ENCODE data around the gene SLC44A3. TPM values are rescaled to one million over a fixed set of nuclear protein-coding genes. Genes with fewer than 3 reads are reported as not detected.

The SLC44A3 gene
- total and polyA plus RNA-seq, 2 of the 4 experiments (the other 2 are of a cell fraction) = 0.31 to 0.54 TPM

DNA sequence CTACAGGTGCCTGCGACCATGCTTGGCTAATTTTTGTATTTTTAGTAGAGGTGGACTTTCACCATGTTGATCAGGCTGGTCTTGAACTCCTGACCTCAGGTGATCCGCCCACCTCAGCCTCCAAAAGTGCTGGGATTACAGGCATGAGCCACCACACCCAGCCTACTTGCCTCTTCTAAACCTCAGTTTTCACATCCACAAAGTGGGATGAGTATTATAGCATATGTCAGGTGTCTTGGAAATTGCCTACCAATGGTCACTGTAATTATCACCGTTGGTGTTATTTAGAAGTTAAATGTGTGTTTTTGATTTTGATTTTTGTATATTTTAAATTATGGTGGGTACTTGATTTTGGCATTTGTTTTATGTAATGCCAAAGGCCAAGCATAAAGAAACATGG is 36.7 kb downstream of the SLC44A3 start:
- in situ Hi-C loops (cut with MboI; ENCODE audit: low sequenced_read_pairs) = loop anchor here (5.0 kb wide), 1 partner anchor 50 kb away; no protein-coding TSS in a partner anchor
- Histone ChIP-seq H3K9me1 (ENCODE audit: insufficient read depth, low read length) (peaks cover 8% of the 10 kb centered on the region), H3K79me1 (ENCODE audit: low read depth in 1 of 2, low read length in 2 of 2) (peaks cover 0 to 11% of the 10 kb centered on the region in 2 experiments; a peak in 2 of 4 replicates), H3K9ac (ENCODE audit: low read depth, low read length) (no peak overlapping the region), H3K36me3 (ENCODE audit: control insufficient read depth, insufficient read depth, low read length) (no peaks in the 10 kb centered on the region), H3K4me3 (ENCODE audit: insufficient read depth, low read depth, low read length) (no peak overlapping the region), H4K8ac (ENCODE audit: low read depth in 2 of 2, low read length in 2 of 2) (no peak overlapping the region), H3K4ac (ENCODE audit: low read depth, low read length) (no peak overlapping the region), H2BK120ac (ENCODE audit: low read depth, low read length) (no peak overlapping the region), H3K4me2 (ENCODE audit: low read depth, low read length) (no peak overlapping the region), H4K5ac (ENCODE audit: low read depth, low read length) (no peak overlapping the region), H3K23ac (ENCODE audit: low read depth, low read length) (no peak overlapping the region), H2AK5ac (ENCODE audit: low read depth, low read length) (no peak overlapping the region), H2AFZ (replicated peaks; ENCODE audit: low read length, poor library complexity) (no peak overlapping the region), H2BK20ac (ENCODE audit: low read depth, low read length) (no peak overlapping the region), H3K56ac (ENCODE audit: extremely low read depth, insufficient read depth, low read length) (no peak overlapping the region), H3K27ac (ENCODE audit: insufficient read depth, low read length) (no peak overlapping the region), H2BK5ac (ENCODE audit: low read depth, low read length, poor library complexity, severe bottlenecking) (no peak overlapping the region), H4K20me1 (ENCODE audit: insufficient read depth, low read length) (no peaks in the 10 kb centered on the region; the same call in 1 of the 2 replicates), H3K9me3 (ENCODE audit: control insufficient read depth, insufficient read depth, low read length) (no peaks in the 10 kb centered on the region), H3K27me3 (ENCODE audit: control insufficient read depth, insufficient read depth, low read length) (no peaks in the 10 kb centered on the region), H2BK15ac (ENCODE audit: low read depth, low read length) (no peak overlapping the region), H3K18ac (ENCODE audit: low read depth, low read length) (no peak overlapping the region), H4K91ac (ENCODE audit: insufficient read depth, low read depth, low read length) (no peak overlapping the region), H3K4me1 (ENCODE audit: control insufficient read depth, insufficient read depth, low read length) (peaks cover 5% of the 10 kb centered on the region), H3K14ac (replicated peaks; ENCODE audit: low read depth, low read length) (no peak overlapping the region), H2AK9ac (replicated peaks; ENCODE audit: low read depth, low read length, poor library complexity) (no peak overlapping the region)
- BruUV-seq (replicated peaks) = no TSS peak
- WGBS, 2 experiments (ENCODE audit: extremely low coverage in 2 of 2, insufficient read length in 1 of 2) = 75% methylated on average over 1 of the region's 3 CpGs; no CpG with 5 or more reads in 1 of the 2 experiments
- DNase-seq (no peak), ATAC-seq (ENCODE audit: low read depth) (no peak)
- ChIA-PET CTCF (interaction anchor here (3.6 kb wide), 1 partner anchor 185 kb away, joined by 35 read pairs; no protein-coding TSS in a partner anchor), POLR2A (ENCODE audit: unreplicated experiment) (no interaction called here)
- dilution Hi-C loops (cut with HindIII; ENCODE audit: low sequenced_read_pairs, unreplicated experiment) = no loop called here
- no peak for TF ChIP-seq RAD21 (IDR thresholded peaks at IDR 0.05; ENCODE audit: low read length)
- no peak for TF ChIP-seq MAFK (IDR thresholded peaks at IDR 0.05; ENCODE audit: low read depth, low read length)
- no peak for TF ChIP-seq MAZ (IDR thresholded peaks at IDR 0.05; ENCODE audit: borderline replicate concordance, low read depth, low read length)
- intact Hi-C loops (cut with micrococcal nuclease) = no loop called here

Data from IMR-90 (cell line).